ENCODE results near the gene NCKAP1.

Gene NCKAP1

GRCh38 chr2:182866461-182867406 is 171.5 kb downstream of the NCKAP1 start, which contains the start of gene FRZB:
TSS of gene FRZB (minus strand) at chr2:182866637. CDS start at chr2:182866552, 85 bp downstream.
- DNase-seq, result no peak

DNA sequence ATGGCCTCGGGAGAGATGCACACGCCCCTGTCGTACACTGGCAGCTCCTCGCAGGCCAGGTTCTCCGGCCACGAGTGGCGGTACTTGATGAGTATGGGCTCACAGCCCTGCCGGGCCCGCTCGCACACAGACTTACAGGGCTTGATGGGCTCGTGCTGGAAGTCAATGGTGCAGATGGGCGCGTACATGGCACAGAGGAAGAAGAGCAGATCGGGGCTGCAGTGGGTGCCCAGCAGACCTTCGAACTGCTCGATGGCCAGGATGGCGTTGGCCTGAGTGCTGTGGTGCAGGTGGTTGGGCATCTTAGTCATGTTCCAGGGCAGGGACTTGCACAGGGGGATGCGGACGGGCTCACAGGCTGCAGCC is 172.2 kb downstream of the NCKAP1 start:
- no peak for DNase-seq

GRCh38 chr2:182864949-182865570 is 173.2 kb downstream of the NCKAP1 start:
- DNase-seq, result no peak

DNA sequence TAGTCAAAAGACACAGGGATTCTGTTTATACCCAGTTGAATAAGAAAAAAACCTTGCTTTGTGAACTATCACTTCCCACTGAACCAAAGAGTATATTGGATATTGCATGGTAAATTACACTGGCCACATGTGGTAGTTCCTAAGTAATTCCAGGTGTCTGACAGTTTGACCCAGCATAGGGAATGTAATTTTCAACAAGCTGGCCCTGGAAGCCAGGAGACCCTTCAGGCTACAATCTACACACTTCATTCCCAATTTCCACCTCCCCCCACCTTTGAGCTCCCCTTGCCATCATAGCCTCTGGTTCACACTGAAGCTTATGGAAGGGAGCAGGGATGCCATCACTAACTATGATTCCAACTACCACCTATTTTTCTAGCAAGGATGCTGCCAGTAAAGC is 174.6 kb downstream of the NCKAP1 start:
- no peak for DNase-seq

DNA sequence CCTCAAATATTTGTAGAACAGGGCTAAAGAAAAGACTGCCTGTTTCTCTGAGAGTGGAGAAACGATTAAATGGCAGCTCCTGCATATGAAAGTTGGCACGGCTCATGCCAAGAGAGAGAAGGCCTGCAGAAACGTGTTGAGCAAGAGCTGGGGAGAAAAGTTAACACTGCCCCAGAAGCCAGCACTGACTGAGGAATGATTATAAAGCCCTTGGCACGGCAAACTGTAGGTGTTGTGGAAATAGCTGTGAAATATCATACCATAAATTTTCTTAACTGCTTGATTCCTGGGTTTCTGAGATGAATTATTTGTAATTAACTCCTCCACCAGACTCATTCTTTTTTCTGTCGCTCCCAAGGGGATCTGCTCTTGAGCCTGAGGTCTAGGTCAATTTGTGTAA is 176.2 kb downstream of the NCKAP1 start:
- DNase-seq, result no peak

DNA sequence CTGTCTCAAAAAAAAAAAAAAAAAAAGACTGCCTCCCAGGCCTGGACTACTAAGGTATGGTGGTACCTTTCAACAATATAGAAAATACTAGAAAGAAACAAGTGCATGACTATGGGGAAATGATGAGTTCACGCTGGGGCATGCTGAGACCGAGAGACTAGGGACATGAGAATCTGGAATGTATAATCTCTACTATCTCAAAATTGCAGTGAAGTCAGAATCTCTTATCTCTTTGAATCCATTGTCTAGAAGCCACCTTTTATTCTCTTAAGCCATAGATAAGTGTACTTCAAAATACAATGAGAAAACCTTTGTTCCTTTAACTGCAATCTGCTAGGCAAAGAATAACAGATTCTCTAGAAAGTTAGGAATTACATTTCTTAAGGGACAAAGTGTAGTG is 177.4 kb downstream of the NCKAP1 start:
- no peak for DNase-seq

Measured in stimulated activated CD4-positive, alpha-beta T cell treated with anti-CD3 and anti-CD28 coated beads, Interleukin-2, amount 100 ng/mL, for 48 hours (primary cell).